ENCODE measurements around the gene RRP1.

RRP1 gene

DNA sequence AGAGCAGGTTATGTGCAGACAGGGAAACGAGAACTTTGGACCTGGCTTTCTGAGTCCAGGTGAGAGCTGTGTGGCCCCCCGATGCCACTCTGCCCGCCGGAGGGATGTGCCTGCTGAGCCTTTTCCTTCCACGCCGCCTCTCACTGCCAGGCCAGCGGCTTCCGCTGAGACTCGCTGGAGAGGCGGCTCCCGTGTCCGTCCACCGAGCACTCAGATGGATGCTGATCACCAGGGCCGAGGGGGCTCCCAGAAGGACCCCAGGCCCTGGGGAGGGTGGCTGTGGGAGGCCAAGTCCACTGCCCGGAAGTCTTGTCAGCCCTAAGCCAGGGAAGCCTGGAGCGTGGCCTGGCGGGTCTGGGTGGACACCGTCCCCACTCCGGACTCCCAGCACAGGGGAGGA is 29.7 kb upstream of the RRP1 start:
- no peak for DNase-seq

DNA sequence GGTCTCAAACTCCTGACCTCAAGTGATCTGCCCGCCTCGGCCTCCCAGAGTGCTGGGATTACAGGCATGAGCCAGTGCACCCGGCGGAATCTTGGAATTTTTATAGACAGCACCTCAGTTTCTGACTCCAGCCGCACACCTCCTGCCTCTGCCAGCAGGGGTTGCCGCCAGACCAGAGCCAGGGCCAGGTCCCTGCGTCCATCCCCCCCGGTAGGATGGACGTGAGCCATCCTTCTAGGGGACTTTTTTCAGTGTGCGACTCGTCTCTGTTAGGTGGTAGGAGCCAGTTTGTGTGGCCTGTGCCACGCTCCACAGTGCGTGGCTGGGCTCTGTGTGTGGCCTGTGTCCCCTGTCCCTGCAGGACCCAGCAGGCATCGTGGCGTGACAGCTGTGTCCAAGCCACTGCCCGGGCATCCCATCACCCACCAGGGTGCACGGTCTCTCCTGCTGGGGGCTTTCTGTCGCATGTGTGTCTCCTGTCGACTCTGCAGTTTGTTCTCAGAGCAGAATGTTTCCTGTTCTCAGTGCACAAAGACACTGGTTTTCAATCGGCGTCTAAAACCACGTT is 28.9 kb upstream of the RRP1 start:
- no peak for DNase-seq

DNA sequence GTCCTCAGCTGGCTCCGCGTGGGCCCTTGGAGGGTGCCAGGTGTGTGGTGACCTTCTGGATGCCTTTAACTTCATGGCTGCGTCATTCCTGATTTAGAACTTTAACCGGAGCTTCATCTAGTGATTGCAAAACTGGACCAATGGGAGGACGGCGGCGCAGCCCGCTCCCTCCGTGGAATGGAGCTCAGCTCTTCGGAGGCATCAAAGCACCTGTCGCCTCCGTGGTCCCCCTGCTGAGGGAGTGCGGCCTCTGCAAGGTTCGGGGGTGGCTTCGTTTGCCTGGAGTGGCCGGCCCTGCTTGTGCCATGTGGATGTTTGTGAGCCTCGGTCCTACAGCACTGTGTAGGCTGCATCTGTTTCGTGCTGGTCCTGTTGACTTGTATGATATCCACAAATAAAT is 27.5 kb upstream of the RRP1 start:
- no peak for DNase-seq

DNA sequence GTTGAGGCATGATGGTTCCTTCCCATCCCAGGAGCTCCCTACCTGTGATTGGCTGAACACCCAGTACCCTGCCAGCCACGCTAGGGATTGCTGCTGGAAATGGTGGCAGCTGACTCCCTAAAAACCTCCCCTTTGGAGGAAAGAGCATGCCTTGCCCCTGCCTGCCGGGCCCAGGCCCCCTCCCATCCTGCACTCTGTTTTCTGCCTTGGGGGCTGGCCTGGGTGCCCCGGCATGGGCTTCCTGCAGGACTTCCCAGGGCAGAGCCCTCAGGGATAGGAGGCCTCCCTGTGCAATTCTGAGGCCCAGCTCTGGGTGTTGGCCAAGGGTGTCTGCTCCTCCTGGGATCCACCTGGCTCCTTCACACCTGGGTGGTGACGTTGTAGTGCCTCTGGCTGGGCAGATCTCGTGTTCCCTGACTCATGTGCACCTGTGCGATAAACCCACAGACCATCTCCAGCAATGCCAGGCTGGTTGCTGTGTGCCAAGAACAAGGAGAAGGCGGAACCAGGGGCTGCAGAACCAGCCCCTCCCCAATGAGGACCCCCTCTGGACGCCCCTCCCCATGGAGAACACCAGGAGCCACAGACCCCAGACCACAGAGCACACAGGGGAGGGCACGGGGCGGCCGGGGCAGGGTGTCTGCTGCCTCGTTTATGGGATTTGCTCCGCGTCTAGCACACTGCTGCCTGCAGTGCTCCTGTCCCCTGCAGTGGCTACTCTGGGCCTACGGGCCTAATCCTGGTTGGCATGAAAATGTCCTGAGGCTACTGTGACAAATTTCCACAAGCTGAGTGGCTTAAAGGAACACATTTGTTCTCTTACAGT is 26.9 kb upstream of the RRP1 start:
- no peak for DNase-seq

GRCh38 chr21:43763901-43764523 is 25.4 kb upstream of the RRP1 start:
- DNase-seq: no peak

DNA sequence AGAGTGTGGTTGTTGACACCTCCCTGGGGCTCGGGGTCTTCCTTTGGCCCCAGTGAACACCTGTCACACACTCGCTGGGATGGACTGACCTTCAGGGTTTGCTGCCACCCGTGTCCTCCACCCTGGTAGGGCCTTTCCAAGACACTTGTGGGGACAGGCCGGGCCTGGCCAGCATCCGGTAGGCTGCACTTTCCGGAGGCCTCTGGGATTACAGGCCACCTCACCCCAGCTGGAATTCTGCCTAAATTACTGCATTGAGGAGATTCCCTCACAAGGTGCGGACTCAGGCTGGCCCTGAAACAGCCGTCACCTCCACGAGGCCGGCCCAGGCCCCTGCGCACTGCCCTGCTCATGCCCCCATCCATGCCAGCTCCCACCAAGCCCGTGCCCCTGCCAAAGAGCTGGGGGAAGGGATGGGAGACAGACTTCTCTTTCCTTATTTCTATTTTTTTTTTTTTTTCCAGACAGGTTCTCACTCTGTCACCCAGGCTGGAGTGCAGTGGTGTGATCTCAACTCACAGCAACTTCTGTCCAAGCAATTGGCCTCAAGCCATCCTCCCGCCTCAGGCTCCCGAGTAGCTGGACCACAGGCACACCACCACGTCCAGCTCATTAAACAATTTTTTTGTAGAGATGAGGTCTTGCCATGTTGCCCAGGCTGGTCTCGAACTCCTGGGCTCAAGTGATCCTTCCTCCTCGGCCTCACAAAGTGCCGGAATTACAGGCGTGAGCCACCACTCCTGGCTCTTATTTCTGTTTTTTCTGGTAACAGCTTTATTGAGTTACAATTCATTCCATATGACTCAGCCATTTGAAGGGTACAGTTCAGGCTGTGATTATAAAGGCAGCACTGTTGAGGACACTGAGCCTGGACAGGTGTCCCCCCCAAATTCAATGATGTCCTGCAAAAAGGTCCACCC is 24.5 kb upstream of the RRP1 start:
- no peak for DNase-seq

DNA sequence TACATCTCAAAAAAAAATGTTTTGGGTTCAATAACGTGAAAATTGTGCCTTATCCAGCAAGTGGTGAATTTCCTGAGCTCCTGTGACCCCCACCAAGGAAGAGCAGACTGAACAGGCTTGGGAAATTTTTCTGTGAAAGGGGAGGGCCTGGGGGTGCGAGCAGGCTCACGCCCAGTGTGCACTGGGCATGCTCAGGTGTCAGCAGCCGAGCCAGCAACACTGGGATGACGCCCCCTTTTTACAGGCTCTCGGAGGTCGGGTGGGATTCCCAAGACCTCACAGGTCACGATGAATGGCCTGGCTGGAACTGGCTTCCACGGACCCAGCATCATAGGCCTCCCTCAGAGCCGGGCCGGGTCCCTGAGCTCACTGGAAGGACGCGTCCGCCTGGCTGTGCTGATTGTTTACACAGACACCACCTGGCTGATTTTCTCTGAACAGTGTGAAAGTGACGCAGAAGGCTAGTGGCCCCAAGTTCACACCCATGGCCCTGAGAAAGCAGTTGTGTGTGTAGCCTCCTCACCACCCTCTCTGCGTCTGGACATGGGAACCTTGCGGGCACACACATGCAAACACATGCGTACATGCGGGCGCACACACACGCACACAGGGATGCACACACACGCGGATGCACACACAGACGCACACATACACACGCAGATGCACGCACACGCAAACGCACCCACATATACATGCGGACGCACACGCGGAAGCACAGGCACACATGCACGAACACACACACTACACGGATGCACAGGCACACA is 22.5 kb upstream of the RRP1 start:
- DNase-seq: no peak

DNA sequence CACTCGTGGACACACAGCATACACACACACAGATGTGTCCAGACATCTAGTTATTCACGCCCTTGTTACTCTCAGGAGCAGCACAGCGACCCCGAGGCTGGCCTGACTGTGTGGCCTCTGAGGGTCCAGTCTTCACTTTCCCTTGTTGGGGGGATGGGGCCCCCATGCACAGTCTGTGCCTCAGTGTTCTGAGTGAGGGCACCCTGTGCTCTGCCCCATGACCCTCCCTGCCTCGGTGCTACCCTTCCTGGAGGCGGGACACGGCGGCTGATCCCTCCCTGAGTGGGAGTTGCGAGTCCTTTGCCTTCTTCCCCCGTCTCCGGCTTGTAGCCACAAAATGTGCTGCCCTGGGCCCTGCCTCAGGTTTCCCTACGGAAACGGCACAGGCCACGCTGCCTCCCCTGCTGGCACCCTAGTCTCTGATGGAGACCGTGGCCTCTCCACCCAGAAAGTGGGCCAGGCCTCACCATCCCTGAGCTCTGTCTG is 21.8 kb upstream of the RRP1 start:
- DNase-seq: no peak

GRCh38 chr21:43767984-43768867 is 21.2 kb upstream of the RRP1 start:
- DNase-seq: peak in 1 of 2 donors; percentile 17

- DNase-seq: no peak
Observed at GRCh38 chr21:43768868-43769167, 20.6 kb upstream of the RRP1 start.

- no peak for DNase-seq
Observed at GRCh38 chr21:43769325-43769958, 19.9 kb upstream of the RRP1 start.

GRCh38 chr21:43770066-43770655 is 19.2 kb upstream of the RRP1 start:
- DNase-seq: no peak

DNA sequence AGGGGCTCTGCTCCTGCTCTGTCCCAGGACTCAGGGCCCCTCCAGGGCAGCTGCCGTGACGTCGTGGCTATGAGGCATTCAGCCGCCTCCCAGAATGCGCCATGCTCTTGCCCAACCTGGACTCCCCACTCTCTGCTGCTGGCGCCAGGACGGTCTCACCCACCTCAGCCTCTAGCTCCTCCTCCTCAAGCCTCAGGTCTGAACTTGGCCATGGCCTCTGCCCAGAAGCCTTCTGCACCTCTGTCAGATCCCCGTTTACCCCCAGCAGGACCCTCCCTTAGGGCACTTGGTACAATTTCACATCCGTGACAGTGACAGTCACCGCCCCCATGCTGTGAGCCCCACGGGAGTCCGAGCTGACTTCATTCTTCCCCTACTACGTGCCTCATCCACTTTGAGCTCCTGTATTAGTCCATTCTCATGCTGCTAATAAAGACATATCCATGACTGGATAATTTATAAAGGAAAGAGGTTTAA is 18.1 kb upstream of the RRP1 start:
- DNase-seq: no peak

GRCh38 chr21:43771698-43772424 is 17.5 kb upstream of the RRP1 start:
- DNase-seq: peak in 1 of 2 donors; percentile 35

DNA sequence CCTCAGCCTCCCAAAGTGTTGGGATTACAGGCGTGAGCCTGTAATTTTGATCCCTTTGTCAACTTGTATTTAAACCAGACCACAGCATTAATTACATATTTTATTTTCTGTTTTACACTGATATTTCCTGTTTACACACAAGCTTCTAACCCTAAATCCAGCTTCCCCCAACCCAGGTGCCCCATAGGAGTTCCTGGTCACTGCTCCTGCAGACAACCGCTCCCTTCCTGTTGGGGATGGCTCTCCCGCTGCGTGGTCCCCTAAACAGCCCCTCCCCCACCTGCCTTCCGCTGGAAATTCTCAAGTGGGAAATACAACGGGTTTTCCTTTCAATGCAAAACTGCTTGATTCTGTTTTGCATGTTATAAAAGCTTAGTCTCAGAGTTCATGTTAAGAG is 17.0 kb upstream of the RRP1 start:
- no peak for DNase-seq

GRCh38 chr21:43774163-43774562 is 15.2 kb upstream of the RRP1 start:
- no peak for DNase-seq

DNA sequence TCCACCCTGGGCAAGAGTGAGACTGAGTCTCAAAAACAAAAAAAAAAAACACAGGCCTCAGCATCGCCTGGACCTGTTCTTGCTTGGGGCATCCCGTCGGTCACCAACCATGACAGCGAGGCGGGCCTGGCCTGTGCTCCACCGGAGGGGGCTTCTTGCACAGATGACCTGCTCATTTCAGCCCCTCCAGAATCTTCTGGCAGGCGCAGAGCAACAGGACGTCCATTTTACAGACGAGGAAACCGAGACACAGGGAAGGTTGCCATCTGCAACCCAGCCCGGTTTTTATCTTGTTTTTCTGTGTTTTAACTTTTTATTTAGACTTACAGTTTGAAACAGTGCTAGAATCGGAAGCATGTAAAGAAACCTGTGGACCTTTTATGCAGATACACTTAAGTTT is 14.2 kb upstream of the RRP1 start:
- DNase-seq: no peak

GRCh38 chr21:43775795-43776430 is 13.5 kb upstream of the RRP1 start, which contains the start of gene CSTB:
Gene CSTB, minus strand, starts transcription at chr21:43776308. Its CDS starts 39 bp downstream, at chr21:43776269.
- peak; percentile 46 to 86 for DNase-seq

DNA sequence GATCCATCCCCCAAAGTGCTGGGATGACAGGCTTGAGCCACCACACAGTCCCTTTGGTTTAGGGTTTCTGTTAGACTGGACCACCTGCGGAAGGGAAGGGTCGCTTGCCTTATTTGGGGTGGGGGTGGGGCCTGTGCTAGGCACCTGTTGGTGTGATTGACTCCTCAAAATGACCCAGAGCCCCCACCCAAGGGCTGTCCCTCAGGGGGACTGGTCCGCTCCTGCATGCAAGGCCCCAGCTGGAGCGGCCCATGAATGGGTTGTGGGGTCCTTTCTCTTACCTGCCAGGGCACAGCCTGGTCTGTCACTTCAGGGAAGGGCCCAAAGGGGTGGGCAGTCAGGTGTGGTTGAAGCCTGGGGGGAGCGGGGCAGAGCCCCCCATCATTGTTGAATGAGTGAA is 11.4 kb upstream of the RRP1 start:
- DNase-seq: no peak

All from bone marrow (tissue), 2 donors.